ENCODE results near the gene DERA. TPM values are rescaled to one million over a fixed set of nuclear protein-coding genes. Genes with fewer than 3 reads are reported as not detected.

Gene DERA
- total and polyA plus RNA-seq, 2 donors (not counting 1 experiment from before 2014, with no cell fraction given): 48.2 to 51.5 TPM

DNA sequence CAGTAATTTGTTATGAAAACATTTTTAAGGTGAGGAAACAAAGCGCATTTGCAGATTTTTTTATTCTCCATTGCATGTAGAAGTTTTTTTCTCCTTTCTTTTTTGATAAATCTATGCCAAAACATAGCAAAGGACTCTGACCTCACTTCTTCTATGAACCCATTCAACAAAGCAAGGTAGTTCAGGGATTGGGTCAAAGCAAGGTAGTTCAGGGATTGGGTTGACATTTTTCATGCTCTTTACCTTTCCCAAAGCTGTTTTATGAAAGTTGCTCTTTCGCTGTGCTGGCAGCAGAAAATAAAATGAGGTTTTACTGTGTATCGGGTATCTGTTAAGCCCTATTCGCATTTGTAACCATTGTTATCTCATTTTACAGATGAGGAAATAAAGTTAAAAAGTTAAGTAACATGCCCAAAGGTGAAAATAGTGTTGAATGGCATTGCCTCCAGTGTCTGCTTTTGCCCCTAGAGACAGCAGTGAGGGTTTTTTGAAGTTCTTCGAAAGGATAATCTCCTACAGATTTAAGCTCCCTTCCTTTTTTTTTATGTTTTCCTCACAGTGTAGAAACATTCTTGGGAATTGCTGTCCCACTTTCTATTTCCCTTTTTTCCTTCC is 18.4 kb upstream of the DERA start:
- Histone ChIP-seq H3K4me3 (replicated peaks in 1 of 4; ENCODE audit: control extremely low read depth in 1 of 4, insufficient read depth in 1 of 4, low read depth in 3 of 4, low read length in 4 of 4) (no peak overlapping the region), H3K79me2 (ENCODE audit: control insufficient read depth, insufficient read depth, low read length) (peaks cover 23% of the 10 kb centered on the region), H4K20me1 (ENCODE audit: control insufficient read depth, extremely low read depth, insufficient read depth, low read length) (no peaks in the 10 kb centered on the region), H3K9me3 (ENCODE audit: control insufficient read depth, insufficient read depth, low read depth, low read length) (no peaks in the 10 kb centered on the region), H3K27me3 (ENCODE audit: control insufficient read depth, insufficient read depth, low read length) (no peaks in the 10 kb centered on the region), H3K27ac (ENCODE audit: insufficient read depth, low read length) (no peak overlapping the region), H3K4me2 (ENCODE audit: extremely low read depth, insufficient read depth, low read length) (no peak overlapping the region), H3K36me3 (ENCODE audit: control insufficient read depth, insufficient read depth, low read length) (peaks cover 6% of the 10 kb centered on the region), H3K9ac (ENCODE audit: insufficient read depth, low read length) (no peak overlapping the region), H2AFZ (ENCODE audit: low read length) (no peak overlapping the region), H3K4me1 (ENCODE audit: control insufficient read depth, extremely low read depth, insufficient read depth, low read length) (no peaks in the 10 kb centered on the region)
- no peak for DNase-seq (ENCODE audit: low read depth in 2 of 2)
- no peak for TF ChIP-seq EZH2 (IDR thresholded peaks at IDR 0.05; ENCODE audit: low read length, missing control alignments)
- TF ChIP-seq, protein P1, sequence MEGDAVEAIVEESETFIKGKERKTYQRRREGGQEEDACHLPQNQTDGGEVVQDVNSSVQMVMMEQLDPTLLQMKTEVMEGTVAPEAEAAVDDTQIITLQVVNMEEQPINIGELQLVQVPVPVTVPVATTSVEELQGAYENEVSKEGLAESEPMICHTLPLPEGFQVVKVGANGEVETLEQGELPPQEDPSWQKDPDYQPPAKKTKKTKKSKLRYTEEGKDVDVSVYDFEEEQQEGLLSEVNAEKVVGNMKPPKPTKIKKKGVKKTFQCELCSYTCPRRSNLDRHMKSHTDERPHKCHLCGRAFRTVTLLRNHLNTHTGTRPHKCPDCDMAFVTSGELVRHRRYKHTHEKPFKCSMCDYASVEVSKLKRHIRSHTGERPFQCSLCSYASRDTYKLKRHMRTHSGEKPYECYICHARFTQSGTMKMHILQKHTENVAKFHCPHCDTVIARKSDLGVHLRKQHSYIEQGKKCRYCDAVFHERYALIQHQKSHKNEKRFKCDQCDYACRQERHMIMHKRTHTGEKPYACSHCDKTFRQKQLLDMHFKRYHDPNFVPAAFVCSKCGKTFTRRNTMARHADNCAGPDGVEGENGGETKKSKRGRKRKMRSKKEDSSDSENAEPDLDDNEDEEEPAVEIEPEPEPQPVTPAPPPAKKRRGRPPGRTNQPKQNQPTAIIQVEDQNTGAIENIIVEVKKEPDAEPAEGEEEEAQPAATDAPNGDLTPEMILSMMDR (conservative IDR thresholded peaks at IDR 0.05 in 1 of 2, IDR thresholded peaks at IDR 0.05 in 1 of 2; ENCODE audit: low read depth in 1 of 2, low read length in 2 of 2): no peak

DNA sequence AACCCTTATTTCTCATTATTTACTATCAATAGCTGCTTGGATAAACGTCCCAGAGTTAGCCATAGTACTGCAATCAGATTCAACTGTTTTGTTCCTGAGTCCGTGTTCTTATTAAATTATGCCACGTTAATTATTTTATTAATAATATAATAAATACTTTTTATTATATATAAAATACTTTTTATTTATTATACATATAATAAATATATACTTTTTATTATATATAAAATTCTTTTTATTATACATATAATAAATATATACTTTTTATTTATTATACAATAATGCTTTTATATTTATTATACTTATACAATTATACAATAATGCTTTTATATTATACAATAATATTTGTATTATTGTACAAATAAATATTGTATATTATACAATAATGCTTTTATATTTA is 17.9 kb upstream of the DERA start:
- no peak for DNase-seq (ENCODE audit: low read depth in 2 of 2)
- Histone ChIP-seq H3K4me1 (ENCODE audit: control insufficient read depth, extremely low read depth, insufficient read depth, low read length) (no peaks in the 10 kb centered on the region), H3K4me2 (ENCODE audit: extremely low read depth, insufficient read depth, low read length) (no peak overlapping the region), H4K20me1 (ENCODE audit: control insufficient read depth, extremely low read depth, insufficient read depth, low read length) (no peaks in the 10 kb centered on the region), H2AFZ (ENCODE audit: low read length) (no peak overlapping the region), H3K79me2 (ENCODE audit: control insufficient read depth, insufficient read depth, low read length) (peaks cover 18% of the 10 kb centered on the region), H3K9me3 (ENCODE audit: control insufficient read depth, insufficient read depth, low read depth, low read length) (no peaks in the 10 kb centered on the region), H3K27me3 (ENCODE audit: control insufficient read depth, insufficient read depth, low read length) (no peaks in the 10 kb centered on the region), H3K36me3 (ENCODE audit: control insufficient read depth, insufficient read depth, low read length) (peaks cover 6% of the 10 kb centered on the region), H3K4me3 (replicated peaks in 1 of 4; ENCODE audit: control extremely low read depth in 1 of 4, insufficient read depth in 1 of 4, low read depth in 3 of 4, low read length in 4 of 4) (no peak overlapping the region), H3K9ac (ENCODE audit: insufficient read depth, low read length) (no peak overlapping the region), H3K27ac (ENCODE audit: insufficient read depth, low read length) (no peak overlapping the region)
- no peak for TF ChIP-seq EZH2 (IDR thresholded peaks at IDR 0.05; ENCODE audit: low read length, missing control alignments)
- TF ChIP-seq, protein P1 (conservative IDR thresholded peaks at IDR 0.05 in 1 of 2, IDR thresholded peaks at IDR 0.05 in 1 of 2; ENCODE audit: low read depth in 1 of 2, low read length in 2 of 2): no peak

DNA sequence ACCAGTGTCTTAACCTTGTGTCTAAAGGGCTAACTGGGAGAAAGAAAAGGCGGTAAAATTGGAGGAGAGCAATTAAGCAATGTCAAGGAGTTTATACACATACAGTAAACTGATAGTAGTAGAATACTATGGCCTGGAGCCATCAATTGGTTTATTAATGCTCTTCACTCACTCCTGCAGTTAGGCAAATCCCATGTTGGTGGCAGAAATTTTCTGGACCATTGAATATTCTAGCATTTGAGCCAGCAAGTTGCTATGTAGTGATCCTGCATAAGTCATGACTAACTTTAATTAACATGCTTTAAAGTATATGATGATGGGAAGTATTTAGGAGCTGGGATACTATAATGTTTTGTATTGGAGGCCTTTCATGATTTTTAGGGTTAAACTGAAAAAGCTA is 14.3 kb upstream of the DERA start:
- Histone ChIP-seq H2AFZ (ENCODE audit: low read length) (no peak overlapping the region), H3K9ac (ENCODE audit: insufficient read depth, low read length) (no peak overlapping the region), H3K27ac (ENCODE audit: insufficient read depth, low read length) (no peak overlapping the region), H3K9me3 (ENCODE audit: control insufficient read depth, insufficient read depth, low read depth, low read length) (no peaks in the 10 kb centered on the region), H3K4me2 (ENCODE audit: extremely low read depth, insufficient read depth, low read length) (no peak overlapping the region), H3K36me3 (ENCODE audit: control insufficient read depth, insufficient read depth, low read length) (peaks cover 8% of the 10 kb centered on the region), H3K79me2 (ENCODE audit: control insufficient read depth, insufficient read depth, low read length) (peaks cover 1% of the 10 kb centered on the region), H3K27me3 (ENCODE audit: control insufficient read depth, insufficient read depth, low read length) (no peaks in the 10 kb centered on the region), H4K20me1 (ENCODE audit: control insufficient read depth, extremely low read depth, insufficient read depth, low read length) (no peaks in the 10 kb centered on the region), H3K4me3 (replicated peaks in 1 of 4; ENCODE audit: control extremely low read depth in 1 of 4, insufficient read depth in 1 of 4, low read depth in 3 of 4, low read length in 4 of 4) (no peak overlapping the region), H3K4me1 (ENCODE audit: control insufficient read depth, extremely low read depth, insufficient read depth, low read length) (no peaks in the 10 kb centered on the region)
- no peak for DNase-seq (ENCODE audit: low read depth in 2 of 2)
- no peak for TF ChIP-seq EZH2 (IDR thresholded peaks at IDR 0.05; ENCODE audit: low read length, missing control alignments)
- TF ChIP-seq, protein P1 (conservative IDR thresholded peaks at IDR 0.05 in 1 of 2, IDR thresholded peaks at IDR 0.05 in 1 of 2; ENCODE audit: low read depth in 1 of 2, low read length in 2 of 2): no peak

Measured in fibroblast of lung (primary cell).